PC-3 (cell line): ENCODE results near the gene TELO2. TPM values are rescaled to one million over a fixed set of nuclear protein-coding genes. Genes with fewer than 3 reads are reported as not detected.

ENCODE experiments used
- ATAC-seq: fragments of 200-7000 bp; cut with Tn5 transposase; 2 replicates; pipeline ENCODE4 v1.9.1; 2020; ENCODE audit warnings: mild to moderate bottlenecking, moderate library complexity
- BruUV-seq: library from RNA; stranded (reverse); fragments of 400-500 nt; replicated peaks from 2 replicates; lab custom pipeline; 2021; lab: Mats Ljungman, UMichigan
- CTCF ChIA-PET: fragments of 300-600 bp; sonication (Branson Sonifier 250); formaldehyde crosslinking; loops from one replicate; lab custom pipeline; 2022; ENCODE audit warnings: antibody characterized with exemption; lab: Charles Lee
- POLR2A ChIA-PET: fragments of 300-600 bp; sonication (Branson Sonifier 250); formaldehyde crosslinking; loops from one replicate; lab custom pipeline; 2022; ENCODE audit warnings: antibody characterized with exemption; ENCODE audit not compliant: unreplicated experiment; lab: Charles Lee
- DNase-seq: peaks from one replicate; pipeline ENCODE4 v3.0.0-alpha.2; 2015
- H2AFZ ChIP-seq: fragments of 300-600 bp; sonication (generic); 2 replicates; pipeline ENCODE4 v1.6.0; 2016; ENCODE audit warnings: antibody characterized with exemption, low read length
- H3F3A ChIP-seq: fragments of 300-600 bp; sonication (generic); one replicate; pipeline ENCODE4 v1.6.0; 2017; ENCODE audit warnings: antibody characterized with exemption, low read length, control low read depth, mild to moderate bottlenecking; ENCODE audit not compliant: unreplicated experiment
- H3K27ac ChIP-seq: fragments of 300-600 bp; sonication (generic); 2 replicates; pipeline ENCODE4 v1.5.1; 2016; ENCODE audit warnings: mild to moderate bottlenecking, low read length
- H3K27me3 ChIP-seq: fragments of 300-600 bp; sonication (generic); 2 replicates; pipeline ENCODE4 v1.6.1; 2016; ENCODE audit warnings: low read length, mixed read lengths
- H3K36me3 ChIP-seq: fragments of 300-600 bp; sonication (generic); 2 replicates; pipeline ENCODE4 v1.6.1; 2016; ENCODE audit warnings: low read depth, mixed run types, low read length, mixed read lengths
- H3K4me1 ChIP-seq: fragments of 300-600 bp; sonication (generic); 2 replicates; pipeline ENCODE4 v1.5.1; 2016; ENCODE audit warnings: low read length; ENCODE audit not compliant: insufficient read depth
- H3K4me2 ChIP-seq: fragments of 300-600 bp; sonication (generic); 2 replicates; pipeline ENCODE4 v1.6.0; 2016; ENCODE audit warnings: low read length
- H3K4me3 ChIP-seq: fragments of 300-600 bp; sonication (generic); 2 replicates; pipeline ENCODE4 v1.5.1; 2016; ENCODE audit warnings: mild to moderate bottlenecking, low read length, mixed read lengths
- H3K79me2 ChIP-seq: fragments of 300-600 bp; sonication (generic); 2 replicates; pipeline ENCODE4 v1.6.1; 2017; ENCODE audit warnings: low read length, mixed read lengths
- H3K9ac ChIP-seq: fragments of 300-600 bp; sonication (generic); 2 replicates; pipeline ENCODE4 v1.6.0; 2016; ENCODE audit warnings: mild to moderate bottlenecking, low read length
- H3K9me2 ChIP-seq: fragments of 300-600 bp; sonication (generic); replicated peaks from 2 replicates; pipeline ENCODE4 v1.6.1; 2016; ENCODE audit warnings: mixed run types, low read length, mixed read lengths
- H3K9me3 ChIP-seq: fragments of 300-600 bp; sonication (generic); 2 replicates; pipeline ENCODE4 v1.6.1; 2016; ENCODE audit warnings: low read length, mixed read lengths
- H4K20me1 ChIP-seq: fragments of 300-600 bp; sonication (generic); 2 replicates; pipeline ENCODE4 v1.6.1; 2016; ENCODE audit warnings: low read length, mixed read lengths
- EZH2 ChIP-seq: fragments of 300-600 bp; sonication (generic); IDR thresholded peaks from one replicate; pipeline ENCODE4 v1.6.1; 2017; ENCODE audit warnings: antibody characterized with exemption, mild to moderate bottlenecking, low read length; ENCODE audit not compliant: unreplicated experiment
- EZH2phosphoT487 ChIP-seq: fragments of 300-600 bp; sonication (generic); IDR thresholded peaks from 2 replicates; pipeline ENCODE4 v1.6.1; 2018; ENCODE audit warnings: mild to moderate bottlenecking, antibody characterized with exemption, low read length, borderline replicate concordance
- intact Hi-C: fragments of 100-400 bp; cut with micrococcal nuclease; formaldehyde crosslinking; loops from 2 replicates; pipeline ENCODE4 v1.9.0; 2023
- total RNA-seq: library from RNA; depleted of rRNA; stranded (reverse); fragments of >200 nt; gene quantifications from 2 replicates; pipeline ENCODE4 v1.2.3, GENCODE V29; 2014; rRNA removed

TELO2 gene
- total RNA-seq, 1 experiment from 2014 or later: 37.8 TPM

GRCh38 chr16:1559446-1559975 lies 66.4 kb downstream of the TELO2 start:
- H3K4me1 ChIP-seq: no peaks in the 10 kb centered on the region
- ATAC-seq (no peak), DNase-seq (no peak)
- H3K36me3 ChIP-seq: no peaks in the 10 kb centered on the region
- no peaks in the 10 kb centered on the region for H3K79me2 ChIP-seq
- no peak overlapping the region for H3K4me3 ChIP-seq
- H3K9me3 ChIP-seq: no peaks in the 10 kb centered on the region
- intact Hi-C loops: no loop called here
- no peak for TF ChIP-seq EZH2
- no peak for TF ChIP-seq EZH2phosphoT487
- H3K4me2 ChIP-seq: no peak overlapping the region
- POLR2A ChIA-PET: no interaction called here
- H4K20me1 ChIP-seq: no peaks in the 10 kb centered on the region
- BruUV-seq: no TSS peak
- H3K9me2 ChIP-seq: no peaks in the 10 kb centered on the region
- H3K9ac ChIP-seq: no peak overlapping the region
- H3K27ac ChIP-seq: no peak overlapping the region
- CTCF ChIA-PET: no interaction called here
- H3F3A ChIP-seq: no peaks in the 10 kb centered on the region
- H3K27me3 ChIP-seq: no peaks in the 10 kb centered on the region
- no peak overlapping the region for H2AFZ ChIP-seq

Other genes with a start within 250 kb of the TELO2 start
- gene TPSD1, start 237.3 kb upstream of the TELO2 start, total RNA-seq: not detected in 2 replicates
- 71.3 and 116 TPM in 2 replicates for gene UBE2I, start 183.7 kb upstream of the TELO2 start, total RNA-seq
- 13.1 and 18.2 TPM in 2 replicates for gene BAIAP3, start 159.7 kb upstream of the TELO2 start, total RNA-seq
- gene TSR3, start 141.5 kb upstream of the TELO2 start, total RNA-seq: 117 and 142 TPM in 2 replicates
- 36.0 and 36.3 TPM in 2 replicates for gene GNPTG, start 141.4 kb upstream of the TELO2 start, total RNA-seq
- 18.8 and 33.9 TPM in 2 replicates for gene UNKL, start 78.7 kb upstream of the TELO2 start, total RNA-seq
- gene UQCC4, start 72.6 kb upstream of the TELO2 start, total RNA-seq: 27.0 and 33.2 TPM in 2 replicates
- gene PERCC1, start 62.3 kb upstream of the TELO2 start, total RNA-seq: not detected in 2 replicates
- gene CCDC154, start 48.8 kb upstream of the TELO2 start, total RNA-seq: not detected in 2 replicates
- 48.2 and 66.6 TPM in 2 replicates for gene CLCN7, start 18.3 kb upstream of the TELO2 start, total RNA-seq
- gene PTX4, start 4.4 kb upstream of the TELO2 start, total RNA-seq: 0.22 and 0.40 TPM in 2 replicates
- not detected in 2 replicates for gene TMEM204, start 40.3 kb downstream of the TELO2 start, total RNA-seq
- gene IFT140, start 118.7 kb downstream of the TELO2 start, total RNA-seq: 4.2 and 6.2 TPM in 2 replicates
- gene CRAMP1, start 119.0 kb downstream of the TELO2 start, total RNA-seq: 8.5 and 15.5 TPM in 2 replicates
- gene JPT2, start 184.9 kb downstream of the TELO2 start, total RNA-seq: 85.2 and 86.5 TPM in 2 replicates
- gene MAPK8IP3, start 212.8 kb downstream of the TELO2 start, total RNA-seq: 41.1 and 59.7 TPM in 2 replicates